Activated effector memory CD4-positive, alpha-beta T cell treated with anti-CD3 and anti-CD28 coated beads, Interleukin-2, amount 50 U/mL, for 16 hours (primary cell): ENCODE measurements around the gene PCDHGA4.
"Not testable (repeated sequence)": the region's sequence is repeated elsewhere in the genome, so short reads cannot be mapped to it uniquely, and the experiment has no call there.

Source experiments
- DNase-seq: peaks from one replicate; pipeline ENCODE4 v3.0.0-alpha.2; 2020

PCDHGA4 gene

GRCh38 chr5:141349917-141350619 is 4.8 kb upstream of the PCDHGA4 start, which contains the start of gene PCDHGB1:
Gene PCDHGB1 (plus strand): TSS chr5:141350099. CDS start chr5:141350261, 162 bp downstream.
- DNase-seq, result peak; percentile 72

DNA sequence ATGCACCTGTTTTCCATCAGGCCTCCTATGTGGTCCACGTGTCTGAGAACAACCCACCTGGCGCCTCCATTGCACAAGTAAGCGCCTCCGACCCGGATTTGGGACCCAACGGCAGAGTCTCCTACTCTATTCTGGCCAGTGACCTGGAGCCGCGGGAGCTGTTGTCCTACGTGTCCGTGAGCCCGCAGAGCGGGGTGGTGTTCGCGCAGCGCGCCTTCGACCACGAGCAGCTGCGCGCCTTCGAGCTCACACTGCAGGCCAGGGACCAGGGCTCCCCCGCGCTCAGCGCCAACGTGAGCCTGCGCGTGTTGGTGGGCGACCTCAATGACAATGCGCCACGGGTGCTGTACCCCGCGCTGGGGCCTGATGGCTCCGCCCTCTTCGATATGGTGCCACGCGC is 3.2 kb upstream of the PCDHGA4 start:
- DNase-seq, result no peak

DNA sequence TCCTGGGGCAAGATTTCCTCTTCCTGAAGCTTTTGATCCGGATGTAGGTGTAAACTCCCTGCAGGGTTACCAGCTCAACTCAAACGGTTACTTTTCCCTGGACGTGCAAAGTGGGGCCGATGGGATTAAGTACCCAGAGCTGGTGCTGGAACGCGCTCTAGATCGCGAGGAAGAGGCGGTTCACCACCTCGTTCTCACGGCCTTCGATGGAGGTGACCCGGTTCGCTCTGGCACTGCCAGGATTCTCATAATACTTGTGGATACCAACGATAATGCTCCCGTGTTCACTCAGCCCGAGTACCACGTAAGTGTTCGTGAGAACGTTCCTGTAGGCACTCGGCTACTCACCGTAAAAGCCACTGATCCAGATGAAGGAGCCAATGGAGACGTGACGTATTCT is 820 bp downstream of the PCDHGA4 start:
- DNase-seq, result no peak

GRCh38 chr5:141356133-141356532 is 1.3 kb downstream of the PCDHGA4 start:
- no peak for DNase-seq

DNA sequence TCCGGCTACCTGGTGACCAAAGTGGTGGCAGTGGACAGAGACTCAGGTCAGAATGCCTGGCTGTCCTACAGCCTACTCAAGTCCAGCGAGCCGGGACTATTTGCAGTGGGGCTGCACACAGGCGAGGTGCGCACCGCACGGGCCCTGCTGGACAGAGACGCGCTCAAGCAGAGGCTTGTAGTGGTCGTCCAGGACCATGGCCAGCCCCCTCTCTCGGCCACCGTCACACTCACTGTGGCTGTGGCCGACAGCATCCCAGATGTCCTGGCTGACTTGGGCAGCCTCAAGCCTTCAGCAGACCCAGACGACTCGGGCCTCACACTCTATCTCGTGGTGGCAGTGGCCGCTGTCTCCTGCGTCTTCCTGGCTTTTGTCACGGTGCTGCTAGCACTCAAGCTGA is 2.1 kb downstream of the PCDHGA4 start:
- DNase-seq, result no peak

- no peak for DNase-seq
These were observed 5.1 kb downstream of the PCDHGA4 start, which contains the start of gene PCDHGB2 for GRCh38 chr5:141359790-141360426. Gene PCDHGB2 (plus strand): TSS chr5:141359994. CDS start chr5:141360136, 142 bp downstream.

DNA sequence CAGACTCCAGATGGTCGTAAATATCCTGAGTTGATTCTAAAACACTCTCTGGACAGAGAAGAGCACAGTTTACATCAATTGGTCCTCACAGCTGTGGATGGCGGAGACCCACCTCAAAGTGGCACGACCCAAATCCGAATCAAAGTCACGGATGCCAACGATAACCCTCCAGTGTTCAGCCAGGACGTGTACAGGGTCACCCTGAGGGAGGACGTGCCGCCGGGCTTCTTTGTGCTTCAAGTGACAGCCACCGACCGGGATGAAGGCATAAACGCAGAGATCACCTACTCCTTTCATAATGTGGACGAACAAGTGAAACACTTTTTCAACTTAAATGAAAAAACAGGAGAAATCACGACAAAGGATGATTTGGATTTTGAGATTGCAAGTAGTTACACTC is 5.9 kb downstream of the PCDHGA4 start:
- DNase-seq, result no peak

DNA sequence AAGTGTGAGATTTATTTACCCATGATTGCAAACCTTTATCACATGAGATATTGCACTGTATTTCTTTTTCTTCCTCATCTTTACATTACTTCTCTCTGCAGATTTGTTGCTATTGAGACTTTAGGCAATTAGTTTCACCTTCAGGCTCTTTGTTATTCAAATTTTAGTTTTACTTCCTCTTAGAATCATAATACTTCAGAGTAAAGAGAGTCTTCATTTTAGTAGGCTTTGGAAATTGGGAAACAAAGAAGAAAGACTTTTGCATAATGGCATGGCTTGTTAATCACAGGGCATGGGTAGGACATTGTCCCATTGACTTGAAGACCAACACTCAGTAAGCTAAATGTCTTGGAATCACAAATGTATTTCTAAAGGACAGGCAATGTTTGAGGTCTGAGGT is 7.9 kb downstream of the PCDHGA4 start:
- no peak for DNase-seq

GRCh38 chr5:141363952-141364660 is 9.3 kb downstream of the PCDHGA4 start, which contains the start of gene PCDHGA5:
Gene PCDHGA5 (plus strand): TSS chr5:141364162. CDS start chr5:141364331, 169 bp downstream.
- no peak for DNase-seq

DNA sequence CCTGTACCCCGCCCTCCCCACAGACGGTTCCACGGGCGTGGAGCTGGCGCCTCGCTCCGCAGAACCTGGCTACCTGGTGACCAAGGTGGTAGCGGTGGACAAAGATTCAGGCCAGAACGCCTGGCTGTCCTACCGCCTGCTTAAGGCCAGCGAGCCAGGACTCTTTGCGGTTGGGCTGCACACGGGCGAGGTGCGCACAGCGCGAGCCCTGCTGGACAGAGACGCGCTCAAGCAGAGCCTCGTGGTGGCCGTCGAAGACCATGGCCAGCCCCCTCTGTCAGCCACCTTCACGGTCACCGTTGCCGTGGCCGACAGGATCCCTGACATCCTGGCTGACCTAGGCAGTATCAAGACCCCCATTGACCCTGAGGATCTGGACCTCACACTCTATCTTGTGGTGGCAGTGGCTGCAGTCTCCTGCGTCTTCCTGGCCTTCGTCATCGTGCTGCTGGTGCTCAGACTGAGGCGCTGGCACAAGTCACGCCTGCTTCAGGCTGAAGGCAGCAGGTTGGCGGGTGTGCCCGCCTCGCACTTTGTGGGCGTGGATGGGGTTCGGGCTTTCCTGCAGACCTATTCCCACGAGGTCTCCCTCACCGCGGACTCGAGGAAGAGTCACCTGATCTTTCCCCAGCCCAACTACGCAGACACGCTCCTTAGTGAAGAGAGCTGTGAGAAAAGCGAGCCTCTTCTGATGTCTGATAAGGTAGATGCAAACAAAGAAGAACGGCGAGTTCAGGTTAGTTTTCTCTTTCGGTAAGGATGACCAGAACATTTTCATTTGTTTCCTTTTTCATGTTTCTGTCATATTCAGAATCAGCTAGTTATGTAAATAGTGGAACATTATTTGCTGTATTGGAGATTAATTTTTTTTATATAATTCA is 11.4 kb downstream of the PCDHGA4 start:
- DNase-seq, result no peak

GRCh38 chr5:141369994-141370848 is 15.4 kb downstream of the PCDHGA4 start, which contains the start of gene PCDHGB3:
Gene PCDHGB3 (plus strand): TSS chr5:141370242. CDS start chr5:141370395, 153 bp downstream.
- DNase-seq, result peak; percentile 77

- no peak for DNase-seq
These were observed 17.0 kb downstream of the PCDHGA4 start for GRCh38 chr5:141371572-141372475.

DNA sequence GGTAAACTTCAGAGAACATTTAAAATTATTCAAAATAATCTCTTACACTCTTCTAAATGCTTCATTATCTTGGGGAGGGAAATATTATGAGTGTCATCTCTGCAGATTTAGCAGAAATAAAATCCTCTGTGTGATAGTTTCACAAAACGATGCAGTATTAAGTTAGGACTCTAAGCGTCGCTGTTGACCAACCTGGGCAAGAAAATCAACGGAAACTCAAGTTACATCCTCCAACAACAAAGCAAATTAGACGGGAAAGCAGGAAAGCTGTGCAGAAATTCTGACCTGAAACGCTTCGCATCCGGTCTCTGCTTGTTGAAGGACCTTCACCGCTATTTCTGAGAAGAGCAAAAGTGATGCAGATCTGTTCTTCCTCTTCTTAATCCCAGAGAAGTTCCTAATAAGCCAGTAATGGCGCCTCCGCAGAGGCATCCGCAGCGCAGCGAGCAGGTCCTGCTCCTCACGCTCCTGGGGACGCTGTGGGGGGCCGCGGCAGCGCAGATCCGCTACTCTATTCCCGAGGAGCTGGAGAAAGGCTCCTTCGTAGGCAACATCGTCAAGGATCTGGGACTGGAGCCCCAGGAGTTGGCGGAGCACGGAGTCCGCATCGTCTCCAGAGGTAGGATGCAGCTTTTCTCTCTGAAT is 19.0 kb downstream of the PCDHGA4 start, which contains the start of gene PCDHGA6:
Gene PCDHGA6 (plus strand): TSS at position 219 of the 645 bp plus-strand sequence. CDS start 193 bp downstream, at position 412.
- DNase-seq, result no peak

DNA sequence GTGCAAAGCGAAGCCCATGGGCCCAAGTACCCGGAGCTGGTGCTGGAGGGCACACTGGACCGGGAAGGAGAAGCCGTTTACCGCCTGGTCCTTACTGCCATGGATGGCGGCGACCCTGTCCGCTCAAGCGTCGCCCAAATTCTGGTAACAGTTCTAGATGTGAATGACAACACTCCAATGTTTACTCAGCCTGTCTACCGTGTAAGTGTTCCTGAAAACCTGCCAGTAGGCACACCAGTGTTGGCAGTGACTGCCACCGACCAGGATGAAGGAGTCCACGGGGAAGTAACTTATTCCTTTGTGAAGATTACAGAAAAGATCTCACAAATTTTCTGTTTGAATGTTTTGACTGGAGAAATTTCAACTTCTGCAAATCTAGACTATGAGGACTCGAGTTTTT is 19.8 kb downstream of the PCDHGA4 start:
- no peak for DNase-seq

DNA sequence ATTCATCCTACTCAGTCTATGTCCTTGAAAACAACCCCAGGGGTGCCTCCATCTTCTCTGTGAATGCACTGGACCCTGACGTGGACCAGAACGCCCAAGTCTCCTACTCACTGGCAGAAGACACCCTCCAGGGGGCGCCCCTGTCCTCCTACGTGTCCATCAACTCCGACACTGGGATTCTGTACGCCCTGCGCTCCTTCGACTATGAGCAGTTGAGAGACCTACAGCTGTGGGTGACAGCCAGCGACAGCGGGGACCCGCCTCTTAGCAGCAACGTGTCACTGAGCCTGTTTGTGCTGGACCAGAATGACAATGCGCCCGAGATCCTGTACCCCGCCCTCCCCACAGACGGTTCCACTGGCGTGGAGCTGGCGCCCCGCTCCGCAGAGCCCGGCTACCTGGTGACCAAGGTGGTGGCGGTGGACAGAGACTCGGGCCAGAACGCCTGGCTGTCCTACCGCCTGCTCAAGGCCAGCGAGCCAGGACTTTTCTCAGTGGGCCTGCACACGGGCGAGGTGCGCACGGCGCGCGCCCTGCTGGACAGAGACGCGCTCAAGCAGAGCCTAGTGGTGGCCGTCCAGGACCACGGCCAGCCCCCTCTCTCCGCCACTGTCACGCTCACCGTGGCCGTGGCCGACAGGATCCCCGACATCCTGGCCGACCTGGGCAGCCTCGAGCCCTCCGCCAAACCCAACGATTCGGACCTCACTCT is 20.8 kb downstream of the PCDHGA4 start:
- not testable (repeated sequence) for DNase-seq

- no peak for DNase-seq
These were observed 27.9 kb downstream of the PCDHGA4 start, which contains the start of gene PCDHGA7 for GRCh38 chr5:141382469-141383294. Gene PCDHGA7 (plus strand): TSS chr5:141382742. CDS start chr5:141382900, 158 bp downstream.

GRCh38 chr5:141383345-141383744 is 28.5 kb downstream of the PCDHGA4 start:
- DNase-seq, result no peak
